ES-I3 (cell line): ENCODE results near the gene IFNG.

Experiments
- H3K36me3 ChIP-seq: 2 replicates; pipeline ENCODE4 v1.6.1; 2013; ENCODE audit warnings: mild to moderate bottlenecking, low read length, control low read depth, moderate library complexity; ENCODE audit not compliant: insufficient read depth
- H3K4me1 ChIP-seq: 2 replicates; pipeline ENCODE4 v1.6.1; 2013; ENCODE audit warnings: mild to moderate bottlenecking, control low read depth, low read length; ENCODE audit not compliant: insufficient read depth
- H3K9ac ChIP-seq: 2 replicates; pipeline ENCODE4 v1.6.1; 2013; ENCODE audit warnings: low read depth, mild to moderate bottlenecking, low read length, moderate library complexity
- H3K9me3 ChIP-seq: 2 replicates; pipeline ENCODE4 v1.6.1; 2013; ENCODE audit warnings: mild to moderate bottlenecking, low read length, moderate library complexity; ENCODE audit not compliant: control insufficient read depth, insufficient read depth

The IFNG gene

GRCh38 chr12:68115281-68115680 lies 44.3 kb downstream of the IFNG start:
- Histone ChIP-seq H3K9ac (no peak overlapping the region), H3K36me3 (no peaks in the 10 kb centered on the region), H3K4me1 (0 out of 2 replicates have a peak, but pooled peaks cover 5% of the 10 kb centered on the region), H3K9me3 (no peaks in the 10 kb centered on the region)

DNA sequence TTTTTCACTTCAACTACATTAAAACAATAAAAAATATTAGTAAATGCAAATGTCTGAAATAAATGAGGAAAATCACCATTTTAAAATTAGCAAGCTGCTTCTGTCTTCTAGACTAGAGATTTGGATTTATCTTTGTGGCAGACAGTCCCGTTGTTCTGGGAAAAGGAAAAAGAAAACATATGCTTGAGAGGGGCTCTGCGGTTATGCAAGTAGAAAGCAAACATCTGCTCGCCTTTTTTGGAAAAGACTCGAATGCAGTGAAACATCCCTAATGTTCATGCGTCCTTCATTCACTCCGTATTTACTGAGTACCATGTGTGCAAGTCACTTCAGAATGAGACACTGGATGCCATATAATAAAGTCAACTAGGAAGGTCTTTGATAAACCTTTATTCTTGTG lies 44.9 kb downstream of the IFNG start:
- Histone ChIP-seq H3K36me3 (no peaks in the 10 kb centered on the region), H3K9me3 (no peaks in the 10 kb centered on the region), H3K4me1 (0 out of 2 replicates have a peak, but pooled peaks cover 5% of the 10 kb centered on the region), H3K9ac (no peak overlapping the region)

GRCh38 chr12:68113644-68114043 lies 45.9 kb downstream of the IFNG start:
- Histone ChIP-seq H3K9ac (no peak overlapping the region), H3K9me3 (no peaks in the 10 kb centered on the region), H3K36me3 (no peaks in the 10 kb centered on the region), H3K4me1 (0 out of 2 replicates have a peak, but pooled peaks cover 3% of the 10 kb centered on the region)

- Histone ChIP-seq H3K9me3 (no peaks in the 10 kb centered on the region), H3K36me3 (no peaks in the 10 kb centered on the region), H3K4me1 (no peaks in the 10 kb centered on the region), H3K9ac (no peak overlapping the region)
These were observed 47.5 kb downstream of the IFNG start for GRCh38 chr12:68111995-68112394.

DNA sequence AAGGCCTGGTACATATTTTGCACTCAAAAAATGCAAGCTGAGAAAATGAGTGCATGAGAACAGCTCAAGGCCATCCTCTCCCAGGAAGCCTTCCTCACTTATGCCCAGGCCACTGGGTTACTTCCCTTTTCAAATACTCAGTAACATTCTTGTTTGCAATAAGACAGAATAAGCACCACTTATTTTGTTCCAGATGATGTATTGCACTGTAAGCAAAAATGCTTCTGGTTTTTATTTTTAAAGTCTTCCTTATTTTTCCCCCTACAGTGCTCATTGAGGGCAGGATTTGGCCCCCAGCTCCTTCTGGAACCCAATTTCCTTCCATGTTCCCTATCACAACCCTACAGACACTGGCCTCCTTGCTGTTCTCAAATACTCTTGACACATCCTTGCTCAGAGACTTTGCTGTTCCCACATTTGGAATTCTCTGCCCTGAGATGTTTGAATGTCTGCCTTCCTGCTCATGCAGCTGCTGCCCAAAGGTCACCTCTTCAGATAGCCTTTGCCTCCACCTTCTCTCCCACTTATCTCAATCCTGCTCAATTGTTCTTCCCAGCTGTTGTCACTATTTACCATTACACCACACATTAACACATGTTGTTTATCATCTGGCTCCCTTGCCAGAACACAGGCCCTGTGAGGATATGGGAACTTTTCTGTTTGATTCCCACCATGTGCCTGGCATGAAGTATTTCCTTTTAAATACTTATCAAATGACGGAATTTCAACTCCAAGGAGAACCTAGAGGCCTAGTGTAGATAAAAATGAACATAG lies 49.9 kb downstream of the IFNG start:
- 0 out of 2 replicates have a peak, but pooled peaks cover 2% of the 10 kb centered on the region for H3K9me3 ChIP-seq
- H3K4me1 ChIP-seq = no peaks in the 10 kb centered on the region
- no peaks in the 10 kb centered on the region for H3K36me3 ChIP-seq
- H3K9ac ChIP-seq = no peak overlapping the region

- Histone ChIP-seq H3K9me3 (0 out of 2 replicates have a peak, but pooled peaks cover 2% of the 10 kb centered on the region), H3K9ac (no peak overlapping the region), H3K36me3 (no peaks in the 10 kb centered on the region), H3K4me1 (no peaks in the 10 kb centered on the region)
These were observed 50.5 kb downstream of the IFNG start for GRCh38 chr12:68109001-68109400.

- Histone ChIP-seq H3K9ac (no peak overlapping the region), H3K4me1 (no peaks in the 10 kb centered on the region), H3K36me3 (no peaks in the 10 kb centered on the region), H3K9me3 (0 out of 2 replicates have a peak, but pooled peaks cover 2% of the 10 kb centered on the region)
These were observed 52.9 kb downstream of the IFNG start for GRCh38 chr12:68106660-68107059.

GRCh38 chr12:68106160-68106559 lies 53.4 kb downstream of the IFNG start:
- Histone ChIP-seq H3K9me3 (0 out of 2 replicates have a peak, but pooled peaks cover 2% of the 10 kb centered on the region), H3K4me1 (no peaks in the 10 kb centered on the region), H3K9ac (no peak overlapping the region), H3K36me3 (no peaks in the 10 kb centered on the region)
